ENCODE measurements around the gene USP8.

Gene USP8

GRCh38 chr15:50543556-50543955, 119.4 kb downstream of the USP8 start:
- DNase-seq (ENCODE audit: low read depth), result no peak

GRCh38 chr15:50544368-50544767, 120.2 kb downstream of the USP8 start:
- no peak for DNase-seq (ENCODE audit: low read depth)

- DNase-seq (ENCODE audit: low read depth), result no peak
These were observed 122.4 kb downstream of the USP8 start, which contains the start of gene USP50 for GRCh38 chr15:50546566-50546965. Gene USP50, minus strand, starts transcription at chr15:50546666. Its CDS starts 141 bp downstream, at chr15:50546525.

GRCh38 chr15:50549326-50549725, 125.1 kb downstream of the USP8 start:
- DNase-seq (ENCODE audit: low read depth), result no peak

GRCh38 chr15:50552238-50552637, 128.0 kb downstream of the USP8 start:
- DNase-seq (ENCODE audit: low read depth), result no peak

GRCh38 chr15:50556642-50557371, 132.6 kb downstream of the USP8 start:
- no peak for DNase-seq (ENCODE audit: low read depth)

GRCh38 chr15:50558012-50558411, 133.8 kb downstream of the USP8 start:
- no peak for DNase-seq (ENCODE audit: low read depth)

- DNase-seq (ENCODE audit: low read depth), result no peak
These were observed 138.8 kb downstream of the USP8 start for GRCh38 chr15:50562735-50563640.

- DNase-seq (ENCODE audit: low read depth), result no peak
These were observed 139.6 kb downstream of the USP8 start for GRCh38 chr15:50563756-50564155.
